OCI-M2 (cell line): ENCODE measurements around the gene RNF133.
"Not testable (repeated sequence)": the region's sequence is repeated elsewhere in the genome, so short reads cannot be mapped to it uniquely, and the experiment has no call there.

Source experiments
- DNase-seq: peaks from one replicate; lab custom pipeline; 2025; ENCODE audit not compliant: unreplicated experiment; lab: John Stamatoyannopoulos, UW

Gene RNF133

DNA sequence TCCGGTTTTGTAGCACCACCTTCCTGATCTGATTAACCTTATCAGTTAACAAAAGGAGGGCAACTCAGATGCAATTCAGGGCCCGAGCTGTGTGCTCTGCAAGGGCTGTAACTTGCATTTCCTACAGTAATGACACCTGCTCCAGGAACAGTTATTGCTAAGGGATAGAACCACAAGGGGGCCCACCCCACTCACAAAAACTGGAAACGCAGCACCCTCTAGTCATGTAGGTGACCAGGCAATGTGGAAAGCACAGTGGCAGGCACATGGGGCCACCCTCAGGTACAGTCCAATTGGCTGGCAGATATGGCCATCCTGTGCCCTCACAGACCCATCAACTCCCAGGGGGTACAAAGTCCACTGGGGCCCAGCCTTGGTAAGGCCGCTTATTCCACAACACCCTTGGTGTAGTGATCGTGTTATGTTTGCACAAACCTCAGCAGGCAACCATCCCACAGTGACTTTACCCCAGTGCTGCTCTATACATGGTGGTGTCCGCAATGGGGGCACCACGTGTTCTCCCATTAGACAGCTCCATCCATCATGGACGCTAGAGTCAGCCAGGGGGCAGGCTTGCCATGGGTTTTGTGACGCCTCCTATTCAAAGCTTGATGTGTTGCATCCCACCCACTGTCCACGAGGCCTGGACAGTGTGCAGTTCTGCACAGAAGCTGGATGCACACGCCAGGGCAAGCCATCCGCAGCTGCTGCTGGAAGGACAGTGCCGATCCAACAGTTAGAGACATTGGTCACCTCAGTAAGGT lies 9.4 kb downstream of the RNF133 start:
- no peak for DNase-seq

GRCh38 chr7:122688400-122688998 lies 10.4 kb downstream of the RNF133 start:
- DNase-seq, result no peak

DNA sequence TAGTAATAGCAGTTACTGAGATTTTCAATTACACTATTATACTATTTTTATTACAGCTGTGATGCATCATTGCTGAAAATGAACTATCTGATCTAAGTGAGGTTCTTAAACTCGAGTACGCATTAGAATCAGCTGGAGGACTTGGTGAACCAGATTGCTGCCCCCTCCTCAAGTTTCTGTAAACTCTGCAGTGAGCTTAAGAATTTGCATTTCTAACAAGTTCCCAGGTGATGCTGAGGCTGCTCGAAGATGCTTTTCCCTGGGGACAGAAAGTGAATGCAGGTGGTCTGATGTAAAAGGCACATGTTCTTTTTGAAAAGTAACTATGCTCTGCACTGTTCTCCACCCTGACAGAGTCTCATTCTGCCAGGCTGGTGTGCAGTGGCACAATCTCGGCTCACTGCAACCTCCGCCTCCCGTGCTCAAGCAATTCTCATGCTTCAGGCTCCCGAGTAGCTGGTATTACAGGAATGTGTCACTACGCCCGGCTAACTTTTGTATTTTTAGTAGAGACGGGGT lies 12.5 kb downstream of the RNF133 start:
- no peak for DNase-seq

GRCh38 chr7:122684504-122684903 lies 14.4 kb downstream of the RNF133 start:
- DNase-seq, result no peak

- DNase-seq, result no peak
Observed at GRCh38 chr7:122682815-122683550, 15.9 kb downstream of the RNF133 start.

GRCh38 chr7:122681186-122681585 lies 17.7 kb downstream of the RNF133 start:
- DNase-seq, result not testable (repeated sequence)

DNA sequence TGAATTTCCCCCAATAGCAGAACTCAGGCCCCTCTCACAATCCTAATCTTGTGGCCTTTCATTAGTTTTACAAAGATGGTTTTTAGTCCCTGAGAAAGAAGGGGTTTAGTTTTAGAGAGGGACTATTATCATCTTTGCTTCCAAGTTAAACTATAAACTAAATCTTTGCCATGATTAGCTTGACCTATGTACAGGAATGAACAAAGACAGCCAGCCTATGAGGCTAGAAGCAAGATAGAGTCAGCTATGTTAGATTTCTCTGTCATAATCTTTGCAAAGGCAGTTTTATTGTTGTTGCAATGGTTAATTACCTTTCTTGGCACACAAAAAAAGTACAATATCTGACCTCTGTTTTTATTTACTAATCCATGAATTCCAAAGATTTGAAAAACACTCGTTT lies 19.1 kb downstream of the RNF133 start:
- no peak for DNase-seq

DNA sequence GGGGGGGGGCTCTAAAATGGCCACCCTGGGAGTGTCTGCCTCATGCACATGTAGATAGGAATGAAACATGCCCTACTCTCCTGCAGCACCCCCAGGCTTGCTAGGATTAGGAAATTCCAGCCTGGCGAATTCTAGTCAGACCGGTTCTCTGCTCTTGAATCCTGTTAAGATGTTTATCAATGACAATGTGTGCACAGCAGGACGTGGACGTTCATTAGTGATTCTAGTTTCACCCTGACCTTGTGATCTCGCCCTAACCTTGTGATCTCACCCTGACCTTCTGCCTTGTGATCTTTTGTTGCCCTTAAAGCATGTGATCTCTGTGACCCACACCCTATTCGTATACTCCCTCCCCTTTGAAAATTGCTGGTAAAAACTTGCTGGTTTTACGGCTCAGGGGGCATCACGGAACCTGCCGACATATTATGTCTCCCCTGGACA lies 19.6 kb downstream of the RNF133 start:
- not testable (repeated sequence) for DNase-seq

DNA sequence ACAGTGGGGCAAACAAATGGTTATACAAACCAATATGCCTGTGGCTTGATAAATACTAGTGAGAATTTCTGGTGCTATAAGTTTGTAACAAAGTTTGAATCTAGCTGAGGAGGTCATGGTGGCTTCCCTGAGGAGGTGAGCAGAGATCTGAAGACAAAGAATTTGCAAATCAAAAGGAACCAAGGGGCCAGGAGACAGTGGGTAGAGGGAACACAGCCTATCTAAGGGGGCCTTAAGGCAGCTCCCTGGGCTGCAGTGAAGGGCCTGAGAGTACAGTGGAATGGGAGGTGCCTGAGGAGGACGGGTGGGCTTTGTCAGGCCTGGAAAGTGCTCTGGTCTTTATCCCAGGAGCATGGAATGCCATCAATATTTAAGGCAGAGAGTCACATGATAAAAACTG lies 21.8 kb downstream of the RNF133 start:
- no peak for DNase-seq

DNA sequence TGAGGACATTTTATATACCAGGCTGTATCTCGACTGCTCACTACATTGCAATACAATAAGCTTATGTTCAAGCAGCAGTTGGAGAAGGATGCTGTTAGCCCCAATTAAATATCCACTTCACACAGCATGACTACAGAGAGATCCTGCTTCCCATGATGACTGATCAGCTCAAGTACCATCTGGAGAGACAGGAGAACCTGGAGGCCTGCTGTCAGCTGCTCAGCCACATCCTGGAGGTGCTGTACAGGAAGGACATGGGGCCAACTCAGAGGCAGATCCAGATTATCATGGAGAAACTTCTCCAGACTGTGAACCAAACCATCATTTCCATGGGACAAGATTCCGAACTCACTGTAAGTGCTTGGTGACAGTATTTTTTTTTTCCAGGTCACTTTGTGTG lies 22.5 kb downstream of the RNF133 start:
- no peak for DNase-seq

DNA sequence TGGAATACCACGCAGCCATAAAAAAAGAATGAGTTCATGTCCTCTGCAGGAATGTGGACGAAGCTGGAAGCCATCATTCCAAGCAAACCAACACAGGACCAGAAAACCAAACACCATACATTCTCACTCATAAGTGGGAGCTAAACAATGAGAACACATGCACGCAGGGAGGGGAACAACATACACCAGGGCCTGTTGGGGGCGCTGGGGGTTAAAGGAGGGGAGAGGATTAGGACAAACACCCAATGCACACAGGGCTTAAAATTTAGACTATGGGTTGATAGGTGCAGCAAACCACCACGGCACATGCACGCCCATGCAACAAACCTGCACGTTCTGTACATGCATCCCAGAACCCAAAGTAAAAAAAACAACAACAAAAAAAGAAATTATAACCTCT lies 23.3 kb downstream of the RNF133 start:
- no peak for DNase-seq

DNA sequence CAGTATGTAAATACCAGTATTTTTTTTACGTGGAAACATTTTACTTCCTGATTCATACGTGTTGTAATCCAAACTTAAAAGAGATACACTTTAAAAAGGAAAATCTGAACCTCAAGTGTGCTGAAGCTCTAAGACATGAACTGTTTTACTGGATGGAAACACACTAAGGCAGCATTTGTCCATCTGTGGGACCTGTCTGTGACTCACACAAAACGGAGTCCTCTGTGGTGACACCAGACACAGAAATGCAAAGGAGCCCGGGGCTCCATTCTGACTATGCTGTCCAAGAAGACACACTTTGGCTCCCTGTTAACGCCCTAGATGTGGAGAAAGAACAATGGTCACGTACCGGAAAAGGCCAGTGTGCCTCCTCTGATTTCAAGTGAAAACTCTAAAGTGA lies 23.9 kb downstream of the RNF133 start:
- DNase-seq, result no peak

DNA sequence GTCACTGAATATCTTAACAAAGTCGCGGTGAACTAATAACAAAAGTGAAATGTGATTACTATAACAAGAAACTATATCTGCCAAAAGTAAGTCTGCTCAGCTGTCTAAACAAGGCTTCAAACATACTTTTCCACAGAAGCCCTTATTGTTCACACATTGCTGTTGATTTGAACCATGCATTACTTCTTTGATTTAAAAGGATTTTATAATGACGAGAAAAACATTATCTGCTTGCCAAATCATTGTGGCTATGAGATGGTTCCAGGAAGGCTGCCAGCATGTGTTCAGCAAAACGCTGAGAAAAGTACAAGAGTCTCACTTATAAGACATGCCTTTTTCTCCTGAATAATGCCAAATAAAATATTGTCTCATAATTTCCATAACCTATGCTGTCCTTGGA lies 24.4 kb downstream of the RNF133 start:
- no peak for DNase-seq

GRCh38 chr7:122673951-122674350 lies 25.0 kb downstream of the RNF133 start:
- no peak for DNase-seq

- DNase-seq, result no peak
Observed at GRCh38 chr7:122672536-122672935, 26.4 kb downstream of the RNF133 start.

DNA sequence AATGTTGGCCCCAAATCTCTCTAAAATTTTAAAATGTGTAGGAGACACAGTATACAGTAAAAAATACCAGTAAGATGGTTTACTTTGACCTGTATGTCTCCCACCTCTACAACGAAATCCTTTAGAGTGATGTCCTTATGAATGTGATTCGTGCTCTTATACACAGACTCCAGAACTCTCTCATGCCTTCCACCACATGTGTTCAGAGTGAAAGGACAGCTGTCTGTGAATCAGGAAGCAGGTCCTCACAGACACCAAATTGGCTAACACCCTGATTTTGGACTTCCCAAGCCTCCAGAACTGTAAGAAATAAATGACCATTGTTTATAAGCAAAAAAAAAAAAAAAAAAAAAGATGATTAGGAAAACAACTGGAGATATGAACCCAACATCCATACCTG lies 35.2 kb downstream of the RNF133 start:
- DNase-seq, result no peak

GRCh38 chr7:122658856-122659255 lies 40.1 kb downstream of the RNF133 start:
- no peak for DNase-seq

DNA sequence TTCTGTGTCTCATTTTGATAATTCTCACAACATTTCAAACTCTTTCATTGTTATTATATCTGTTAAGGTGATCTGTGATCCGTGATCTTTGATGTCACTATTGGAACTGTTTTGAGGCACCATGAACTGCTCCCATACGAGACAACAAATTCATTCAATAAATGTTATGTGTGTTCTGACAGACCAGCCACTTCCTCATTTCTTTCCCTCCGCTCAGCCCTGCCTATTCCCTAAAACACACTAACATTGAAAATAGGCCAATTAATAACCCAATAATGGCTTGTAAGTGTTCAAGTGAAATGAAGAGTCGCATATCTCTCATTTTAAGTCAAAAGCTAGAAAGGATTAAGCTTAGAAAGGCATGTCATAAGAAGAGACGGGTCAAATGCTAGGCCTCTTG lies 45.2 kb downstream of the RNF133 start:
- no peak for DNase-seq

DNA sequence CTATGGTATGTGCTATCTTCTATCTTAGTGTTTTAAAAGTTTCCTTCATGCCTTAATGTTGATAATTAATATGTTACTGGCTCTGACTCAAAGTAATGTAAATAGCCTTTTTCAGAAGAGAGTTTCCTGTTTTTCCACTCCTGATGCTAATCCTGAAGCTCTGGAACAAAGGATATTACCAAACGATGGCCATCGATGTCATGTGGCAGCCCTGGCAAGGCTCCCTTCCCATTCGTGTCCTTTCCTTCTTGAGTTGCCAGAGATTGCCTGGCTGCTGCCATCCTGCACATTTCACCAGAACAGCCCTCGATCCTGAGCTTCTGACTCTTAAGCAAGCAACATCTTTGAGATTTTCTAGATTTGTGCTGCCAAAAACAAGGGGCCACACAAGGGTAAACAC lies 46.0 kb downstream of the RNF133 start:
- DNase-seq, result no peak

DNA sequence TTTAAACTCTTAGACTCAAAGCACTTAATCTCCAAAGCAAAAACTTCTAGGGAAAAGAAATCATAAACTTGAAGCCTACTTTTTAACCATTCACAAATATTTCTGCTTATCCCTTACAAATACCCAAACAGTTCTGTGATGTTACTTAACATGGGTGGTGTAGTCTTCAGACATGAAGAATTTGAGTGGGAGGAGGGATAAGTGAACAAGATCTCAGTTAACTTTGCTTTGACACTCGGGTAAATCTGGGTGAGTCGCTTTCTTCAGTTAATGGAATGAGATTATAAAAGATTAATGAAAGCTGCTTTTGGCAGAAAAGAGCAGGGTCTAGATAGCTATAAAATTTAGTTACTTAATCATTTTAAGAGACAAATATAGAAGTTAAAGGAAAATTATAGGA lies 47.5 kb downstream of the RNF133 start:
- DNase-seq, result no peak
